Activated CD4-positive, alpha-beta T cell treated with anti-CD3 and anti-CD28 coated beads, Interleukin-2, amount 50 U/mL, for 48 hours (primary cell): ENCODE data around the gene STYK1.

Experiments used
- DNase-seq, 2 experiments: peaks; one replicate each; pipeline ENCODE4 v3.0.0-alpha.2; 2020

STYK1 gene

GRCh38 chr12:10673659-10674384, at the start of gene STYK1:
Gene STYK1 (minus strand): TSS chr12:10674052. CDS start chr12:10634618, 39,434 bp downstream.
- peak; percentile 73 to 79 for DNase-seq

GRCh38 chr12:10722905-10723746, 49.3 kb upstream of the STYK1 start, which contains the start of gene YBX3:
Gene YBX3 (minus strand): TSS chr12:10723323. CDS start chr12:10723111, 212 bp downstream.
- peak; percentile 45 to 65 for DNase-seq

- DNase-seq = peak; percentile 45 to 55
Measured at GRCh38 chr12:10722502-10722904, 48.7 kb upstream of the STYK1 start.

- DNase-seq = peak; percentile 53 to 62
Measured at GRCh38 chr12:10721651-10722501, 48.0 kb upstream of the STYK1 start.

- DNase-seq = no peak
Measured at GRCh38 chr12:10720974-10721650, 47.3 kb upstream of the STYK1 start.

GRCh38 chr12:10719482-10719881, 45.6 kb upstream of the STYK1 start:
- DNase-seq = no peak

- no peak for DNase-seq
Measured at GRCh38 chr12:10718279-10718821, 44.5 kb upstream of the STYK1 start.

- no peak for DNase-seq
Measured at GRCh38 chr12:10717410-10717809, 43.6 kb upstream of the STYK1 start.

GRCh38 chr12:10716704-10717315, 43.0 kb upstream of the STYK1 start:
- DNase-seq = no peak

- no peak for DNase-seq
Measured at GRCh38 chr12:10716277-10716676, 42.4 kb upstream of the STYK1 start.

GRCh38 chr12:10715491-10715890, 41.6 kb upstream of the STYK1 start:
- no peak for DNase-seq

GRCh38 chr12:10709808-10710207, 36.0 kb upstream of the STYK1 start:
- DNase-seq = no peak

GRCh38 chr12:10708862-10709261, 35.0 kb upstream of the STYK1 start:
- DNase-seq = no peak

- no peak for DNase-seq
Measured at GRCh38 chr12:10705655-10706054, 31.8 kb upstream of the STYK1 start.

- DNase-seq = no peak
Measured at GRCh38 chr12:10701843-10702242, 28.0 kb upstream of the STYK1 start.

- DNase-seq = peak; percentile 34 to 41
Measured at GRCh38 chr12:10701131-10701681, 27.4 kb upstream of the STYK1 start.

- no peak for DNase-seq
Measured at GRCh38 chr12:10700581-10700980, 26.7 kb upstream of the STYK1 start.

- DNase-seq = no peak
Measured at GRCh38 chr12:10697862-10698261, 24.0 kb upstream of the STYK1 start.

- DNase-seq = no peak
Measured at GRCh38 chr12:10697156-10697555, 23.3 kb upstream of the STYK1 start.

GRCh38 chr12:10690906-10691305, 17.1 kb upstream of the STYK1 start:
- DNase-seq = no peak

- no peak for DNase-seq
Measured at GRCh38 chr12:10689146-10689545, 15.3 kb upstream of the STYK1 start.
